IMR-90 (cell line): Measurements from ENCODE around the gene RASIP1. TPM values are rescaled to one million over a fixed set of nuclear protein-coding genes. Genes with fewer than 3 reads are reported as not detected.

Source experiments
- ATAC-seq: fragments of 200-7000 bp; cut with Tn5 transposase; 2 replicates; pipeline ENCODE4 v1.9.1; 2020; ENCODE audit warnings: low read depth, mild to moderate bottlenecking, moderate library complexity
- BruUV-seq: library from RNA; stranded (reverse); fragments of 400-500 nt; replicated peaks from 2 replicates; lab custom pipeline; 2021; lab: Mats Ljungman, UMichigan
- CTCF ChIA-PET: fragments of 300-600 bp; formaldehyde crosslinking; extraction: SDS; loops from one replicate; lab custom pipeline; 2021; ENCODE audit warnings: antibody characterized with exemption; lab: Yijun Ruan, JAX
- POLR2A ChIA-PET: fragments of 300-600 bp; sonication (Branson Sonifier 250); formaldehyde crosslinking; loops from one replicate; lab custom pipeline; 2022; ENCODE audit warnings: antibody characterized with exemption; ENCODE audit not compliant: unreplicated experiment; lab: Charles Lee
- DNase-seq: peaks from one replicate; pipeline ENCODE4 v3.0.0; 2013
- H2AFZ ChIP-seq: replicated peaks from 2 replicates; pipeline ENCODE3; 2013; ENCODE audit warnings: low read length, mild to moderate bottlenecking; ENCODE audit not compliant: poor library complexity
- H2AK5ac ChIP-seq: 2 replicates; pipeline ENCODE4 v1.6.1; 2013; ENCODE audit warnings: low read depth, low read length, inconsistent platforms
- H2AK9ac ChIP-seq: replicated peaks from 2 replicates; pipeline ENCODE3; 2013; ENCODE audit warnings: mild to moderate bottlenecking, low read depth, low read length, moderate library complexity; ENCODE audit not compliant: poor library complexity
- H2BK120ac ChIP-seq: 2 replicates; pipeline ENCODE4 v1.6.1; 2013; ENCODE audit warnings: low read depth, low read length, inconsistent platforms
- H2BK15ac ChIP-seq: 3 replicates; pipeline ENCODE4 v1.6.1; 2013; ENCODE audit warnings: low read depth, low read length, inconsistent platforms
- H2BK20ac ChIP-seq: 2 replicates; pipeline ENCODE4 v1.6.1; 2013; ENCODE audit warnings: low read depth, mild to moderate bottlenecking, inconsistent platforms, low read length, moderate library complexity
- H2BK5ac ChIP-seq: 2 replicates; pipeline ENCODE4 v1.6.1; 2013; ENCODE audit warnings: mild to moderate bottlenecking, low read depth, low read length, inconsistent platforms; ENCODE audit not compliant: poor library complexity, severe bottlenecking
- H3K14ac ChIP-seq: replicated peaks from 2 replicates; pipeline ENCODE4 v1.6.1; 2013; ENCODE audit warnings: low read depth, low read length, inconsistent platforms
- H3K18ac ChIP-seq: 2 replicates; pipeline ENCODE4 v1.6.1; 2013; ENCODE audit warnings: low read depth, low read length, control low read depth
- H3K23ac ChIP-seq: 2 replicates; pipeline ENCODE4 v1.6.1; 2013; ENCODE audit warnings: low read depth, low read length, inconsistent platforms
- H3K27ac ChIP-seq: 2 replicates; pipeline ENCODE4 v1.5.1; 2013; ENCODE audit warnings: mild to moderate bottlenecking, control low read depth, low read length; ENCODE audit not compliant: insufficient read depth
- H3K27me3 ChIP-seq: 2 replicates; pipeline ENCODE4 v1.6.1; 2013; ENCODE audit warnings: low read length; ENCODE audit not compliant: control insufficient read depth, insufficient read depth
- H3K36me3 ChIP-seq: 2 replicates; pipeline ENCODE4 v1.6.1; 2013; ENCODE audit warnings: low read length, mixed read lengths; ENCODE audit not compliant: control insufficient read depth, insufficient read depth
- H3K4ac ChIP-seq: 2 replicates; pipeline ENCODE4 v1.6.1; 2013; ENCODE audit warnings: low read depth, low read length, inconsistent platforms
- H3K4me1 ChIP-seq: 2 replicates; pipeline ENCODE4 v1.6.1; 2013; ENCODE audit warnings: low read length, mixed read lengths; ENCODE audit not compliant: control insufficient read depth, insufficient read depth
- H3K4me2 ChIP-seq: 2 replicates; pipeline ENCODE4 v1.6.1; 2013; ENCODE audit warnings: low read depth, mild to moderate bottlenecking, control low read depth, low read length, moderate library complexity
- H3K4me3 ChIP-seq: 2 replicates; pipeline ENCODE4 v1.5.1; 2013; ENCODE audit warnings: low read depth, mild to moderate bottlenecking, control low read depth, low read length, moderate library complexity; ENCODE audit not compliant: insufficient read depth
- H3K56ac ChIP-seq: 2 replicates; pipeline ENCODE4 v1.6.1; 2013; ENCODE audit warnings: low read length, inconsistent platforms; ENCODE audit not compliant: insufficient read depth; ENCODE audit errors: extremely low read depth
- H3K79me1 ChIP-seq, 2 experiments: 2 replicates each; pipeline ENCODE4 v1.6.1; 2013; ENCODE audit warnings: low read length in 2 of 2, inconsistent platforms in 1 of 2, low read depth in 1 of 2
- H3K9ac ChIP-seq: 2 replicates; pipeline ENCODE4 v1.6.1; 2013; ENCODE audit warnings: low read depth, low read length, control low read depth
- H3K9me1 ChIP-seq: 2 replicates; pipeline ENCODE4 v1.6.1; 2013; ENCODE audit warnings: low read length, inconsistent platforms; ENCODE audit not compliant: insufficient read depth
- H3K9me3 ChIP-seq: 2 replicates; pipeline ENCODE4 v1.6.1; 2013; ENCODE audit warnings: low read length; ENCODE audit not compliant: control insufficient read depth, insufficient read depth
- H4K20me1 ChIP-seq: 2 replicates; pipeline ENCODE4 v1.6.1; 2013; ENCODE audit warnings: low read length, inconsistent platforms; ENCODE audit not compliant: insufficient read depth
- H4K5ac ChIP-seq: 2 replicates; pipeline ENCODE4 v1.6.1; 2013; ENCODE audit warnings: mild to moderate bottlenecking, low read depth, low read length, control low read depth
- H4K8ac ChIP-seq, 2 experiments: 2 replicates each; pipeline ENCODE4 v1.6.1; 2013; ENCODE audit warnings: low read depth in 2 of 2, low read length in 2 of 2, control low read depth in 1 of 2, inconsistent platforms in 1 of 2
- H4K91ac ChIP-seq: 2 replicates; pipeline ENCODE4 v1.6.1; 2013; ENCODE audit warnings: low read depth, low read length, inconsistent platforms; ENCODE audit not compliant: insufficient read depth
- BHLHE40 ChIP-seq: fragments of 150-350 bp; IDR thresholded peaks from 2 replicates; pipeline ENCODE4 v1.6.1; 2016; ENCODE audit warnings: mild to moderate bottlenecking, low read depth, low read length
- CHD1 ChIP-seq: IDR thresholded peaks from 2 replicates; pipeline ENCODE4 v1.6.1; 2012; ENCODE audit warnings: low read depth, low read length, improper control_type of control experiment
- FOS ChIP-seq: fragments of 150-350 bp; IDR thresholded peaks from 2 replicates; pipeline ENCODE4 v1.6.1; 2016; ENCODE audit warnings: low read depth, low read length
- MAZ ChIP-seq: IDR thresholded peaks from 2 replicates; pipeline ENCODE4 v1.6.1; 2012; ENCODE audit warnings: low read depth, mild to moderate bottlenecking, low read length, improper control_type of control experiment, moderate library complexity, borderline replicate concordance
- MXI1 ChIP-seq: IDR thresholded peaks from 2 replicates; pipeline ENCODE4 v1.6.1; 2012; ENCODE audit warnings: low read depth, mild to moderate bottlenecking, low read length, moderate library complexity, borderline replicate concordance
- NFE2L2 ChIP-seq: fragments of 150-350 bp; IDR thresholded peaks from 2 replicates; pipeline ENCODE4 v1.6.1; 2016; ENCODE audit warnings: low read depth, mild to moderate bottlenecking, low read length
- POLR2A ChIP-seq: IDR thresholded peaks from 2 replicates; pipeline ENCODE4 v1.6.1; 2012; ENCODE audit warnings: mild to moderate bottlenecking, low read depth, low read length
- RAD21 ChIP-seq: IDR thresholded peaks from 2 replicates; pipeline ENCODE4 v1.6.1; 2012; ENCODE audit warnings: low read length, improper control_type of control experiment
- RFX5 ChIP-seq: IDR thresholded peaks from 2 replicates; pipeline ENCODE4 v1.8.0; 2012; ENCODE audit warnings: low read depth, mild to moderate bottlenecking, low read length, moderate library complexity
- SMC3 ChIP-seq: fragments of 150-350 bp; IDR thresholded peaks from 2 replicates; pipeline ENCODE4 v1.6.1; 2016; ENCODE audit warnings: low read depth, mild to moderate bottlenecking, antibody characterized with exemption, low read length, moderate library complexity
- WGBS, 2 experiments: methylation state at CpG; one replicate each; pipeline versions ENCODE4 v1.1.5 to v1.1.7; 2013; ENCODE audit warnings: missing lambda C conversion rate in 2 of 2; ENCODE audit not compliant: insufficient read length in 1 of 2; ENCODE audit errors: extremely low coverage in 2 of 2; 5-methylcytosine and 5-hydroxymethylcytosine counted together
- dilution Hi-C: fragments of 300-500 bp; cut with HindIII; formaldehyde crosslinking; loops from one replicate; pipeline ENCODE4 v1.14.3; 2018; ENCODE audit warnings: low sequenced_read_pairs; ENCODE audit not compliant: unreplicated experiment
- in situ Hi-C: fragments of 300-500 bp; cut with MboI; formaldehyde crosslinking; loops from 3 replicates; pipeline ENCODE4 v1.14.3; 2019; ENCODE audit warnings: low sequenced_read_pairs, inconsistent platforms, mixed read lengths
- intact Hi-C: fragments of 100-400 bp; cut with micrococcal nuclease; formaldehyde crosslinking; loops from 2 replicates; pipeline ENCODE4 v1.10.0; 2022
- polyA plus RNA-seq, 3 experiments: library from polyadenylated mRNA; depleted of rRNA; stranded (reverse); fragments of >200 nt; gene quantifications; 2 replicates each; pipeline ENCODE4 v1.2.3, GENCODE V29; 2012; ENCODE audit warnings: low replicate concordance in 1 of 3
- total RNA-seq: library from RNA; depleted of rRNA; stranded (reverse); fragments of >200 nt; gene quantifications from 2 replicates; pipeline ENCODE4 v1.2.3, GENCODE V29; 2012
- TF ChIP-seq, protein P1 (sequence below): conservative IDR thresholded peaks from 2 replicates; pipeline ENCODE4 v1.5.1; 2012; ENCODE audit warnings: mild to moderate bottlenecking, low read depth, low read length, improper control_type of control experiment

Gene RASIP1
- total and polyA plus RNA-seq, 2 of the 4 experiments (the other 2 are of a cell fraction), result 0.18 to 0.51 TPM

DNA sequence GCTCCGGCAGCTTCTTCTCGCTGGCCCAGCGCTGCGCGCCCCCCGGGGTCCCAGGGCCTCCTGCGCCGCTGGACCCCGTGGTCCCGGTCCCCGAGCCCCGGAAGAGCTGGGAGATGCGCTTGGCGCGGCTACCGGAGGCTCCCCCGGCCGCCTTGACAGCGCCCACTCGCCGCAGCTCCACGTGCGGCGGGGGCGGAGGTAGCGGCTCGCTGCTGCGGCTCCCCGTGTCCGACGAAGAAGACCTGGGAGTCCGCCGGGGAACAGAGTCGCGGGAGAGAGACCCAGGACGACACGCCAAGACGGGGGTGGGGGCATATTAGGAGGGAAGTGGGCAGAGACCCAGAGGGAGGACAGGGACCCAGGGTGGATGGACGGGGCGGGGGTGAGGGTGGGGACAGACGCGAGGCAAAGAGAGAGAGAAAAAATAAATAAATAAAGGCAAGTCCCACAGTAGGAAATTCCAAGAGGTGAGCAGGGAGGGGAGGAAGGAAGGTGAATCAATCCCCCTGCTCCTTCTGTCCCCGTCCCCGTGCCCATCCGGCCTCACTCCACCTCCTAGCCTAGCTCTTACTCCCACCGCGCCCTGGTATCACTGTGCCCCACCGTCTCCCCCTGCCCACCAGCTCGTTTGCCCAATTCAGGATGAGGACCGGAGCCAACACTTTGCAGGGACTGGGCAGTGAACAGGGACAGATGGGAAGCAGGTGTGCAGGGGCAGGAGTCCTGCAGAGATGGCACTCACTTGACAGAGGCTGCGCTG, 826 bp downstream of the RASIP1 start:
- Histone ChIP-seq H2BK20ac (no peak overlapping the region), H2AK9ac (no peak overlapping the region), H2BK5ac (no peak overlapping the region), H3K79me1 (no peaks in the 10 kb centered on the region), H3K9ac (no peak overlapping the region), H3K27ac (no peak overlapping the region), H3K4me1 (peaks cover 5% of the 10 kb centered on the region), H3K18ac (no peak overlapping the region), H4K20me1 (no peaks in the 10 kb centered on the region), H3K36me3 (no peaks in the 10 kb centered on the region), H3K23ac (no peak overlapping the region), H3K14ac (no peak overlapping the region), H4K91ac (no peak overlapping the region), H3K4ac (no peak overlapping the region), H3K9me3 (peaks cover 3% of the 10 kb centered on the region), H2AK5ac (no peak overlapping the region), H2BK15ac (no peak overlapping the region), H2BK120ac (no peak overlapping the region), H3K4me3 (peak overlapping the region; percentile 57; the same call in 1 of the 2 replicates), H3K9me1 (peaks cover 3% of the 10 kb centered on the region), H4K5ac (no peak overlapping the region), H3K27me3 (peaks cover 26% of the 10 kb centered on the region), H4K8ac (no peak overlapping the region), H3K4me2 (no peak overlapping the region; the same call in 1 of the 2 replicates), H3K56ac (no peak overlapping the region), H2AFZ (peak overlapping the region; percentile 88)
- ChIA-PET CTCF (interaction anchor here (0.5 kb wide), 1 partner anchor 90 kb away, joined by 3 read pairs; no protein-coding TSS in a partner anchor), POLR2A (no interaction called here)
- no TSS peak for BruUV-seq
- TF ChIP-seq NFE2L2, result no peak
- TF ChIP-seq, protein P1, sequence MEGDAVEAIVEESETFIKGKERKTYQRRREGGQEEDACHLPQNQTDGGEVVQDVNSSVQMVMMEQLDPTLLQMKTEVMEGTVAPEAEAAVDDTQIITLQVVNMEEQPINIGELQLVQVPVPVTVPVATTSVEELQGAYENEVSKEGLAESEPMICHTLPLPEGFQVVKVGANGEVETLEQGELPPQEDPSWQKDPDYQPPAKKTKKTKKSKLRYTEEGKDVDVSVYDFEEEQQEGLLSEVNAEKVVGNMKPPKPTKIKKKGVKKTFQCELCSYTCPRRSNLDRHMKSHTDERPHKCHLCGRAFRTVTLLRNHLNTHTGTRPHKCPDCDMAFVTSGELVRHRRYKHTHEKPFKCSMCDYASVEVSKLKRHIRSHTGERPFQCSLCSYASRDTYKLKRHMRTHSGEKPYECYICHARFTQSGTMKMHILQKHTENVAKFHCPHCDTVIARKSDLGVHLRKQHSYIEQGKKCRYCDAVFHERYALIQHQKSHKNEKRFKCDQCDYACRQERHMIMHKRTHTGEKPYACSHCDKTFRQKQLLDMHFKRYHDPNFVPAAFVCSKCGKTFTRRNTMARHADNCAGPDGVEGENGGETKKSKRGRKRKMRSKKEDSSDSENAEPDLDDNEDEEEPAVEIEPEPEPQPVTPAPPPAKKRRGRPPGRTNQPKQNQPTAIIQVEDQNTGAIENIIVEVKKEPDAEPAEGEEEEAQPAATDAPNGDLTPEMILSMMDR, result no peak
- no peak for TF ChIP-seq BHLHE40
- no peak for TF ChIP-seq RAD21
- TF ChIP-seq CHD1, result no peak
- TF ChIP-seq MAZ, result no peak
- no peak for TF ChIP-seq MXI1
- TF ChIP-seq POLR2A, result no peak
- no peak for TF ChIP-seq FOS
- no peak for TF ChIP-seq SMC3
- no peak for TF ChIP-seq RFX5
- 4% methylated on average over 10 of the region's 51 CpGs; no CpG with 5 or more reads in 1 of the 2 experiments for WGBS, 2 experiments
- intact Hi-C loops (no loop called here), dilution Hi-C loops (no loop called here), in situ Hi-C loops (no loop called here)
- ATAC-seq (no peak), DNase-seq (no peak)
